ENCODE results near the gene SH3BP2.

SH3BP2 gene

GRCh38 chr4:2860391-2861348 is 67.8 kb downstream of the SH3BP2 start:
- peak in 1 of 2 donors; percentile 59 for DNase-seq

GRCh38 chr4:2861631-2862436 is 68.9 kb downstream of the SH3BP2 start:
- no peak for DNase-seq

- DNase-seq = no peak
Observed at GRCh38 chr4:2862528-2862927, 69.6 kb downstream of the SH3BP2 start.

GRCh38 chr4:2863649-2864048 is 70.8 kb downstream of the SH3BP2 start:
- no peak for DNase-seq

GRCh38 chr4:2865196-2865780 is 72.4 kb downstream of the SH3BP2 start:
- no peak for DNase-seq

- DNase-seq = no peak
Observed at GRCh38 chr4:2866160-2866861, 73.4 kb downstream of the SH3BP2 start.

- no peak for DNase-seq
Observed at GRCh38 chr4:2866891-2867290, 74.0 kb downstream of the SH3BP2 start.

GRCh38 chr4:2867758-2868491 is 75.0 kb downstream of the SH3BP2 start:
- no peak for DNase-seq

GRCh38 chr4:2868877-2869487 is 76.1 kb downstream of the SH3BP2 start:
- DNase-seq = no peak

GRCh38 chr4:2869659-2870058 is 76.8 kb downstream of the SH3BP2 start:
- DNase-seq = no peak

GRCh38 chr4:2870082-2870481 is 77.2 kb downstream of the SH3BP2 start:
- no peak for DNase-seq

GRCh38 chr4:2871466-2871865 is 78.6 kb downstream of the SH3BP2 start:
- peak in 1 of 2 donors; percentile 23 for DNase-seq

- DNase-seq = peak; percentile 41 to 46
Observed at GRCh38 chr4:2871911-2872310, 79.0 kb downstream of the SH3BP2 start.

- no peak for DNase-seq
Observed at GRCh38 chr4:2873329-2873728, 80.4 kb downstream of the SH3BP2 start.

GRCh38 chr4:2874861-2875260 is 82.0 kb downstream of the SH3BP2 start:
- no peak for DNase-seq

GRCh38 chr4:2875556-2875955 is 82.7 kb downstream of the SH3BP2 start:
- no peak for DNase-seq

GRCh38 chr4:2878346-2878745 is 85.5 kb downstream of the SH3BP2 start:
- DNase-seq = no peak

- no peak for DNase-seq
Observed at GRCh38 chr4:2879026-2879425, 86.1 kb downstream of the SH3BP2 start.

GRCh38 chr4:2881431-2881830 is 88.5 kb downstream of the SH3BP2 start:
- no peak for DNase-seq

GRCh38 chr4:2882341-2882740 is 89.5 kb downstream of the SH3BP2 start:
- no peak for DNase-seq

GRCh38 chr4:2886161-2886560 is 93.3 kb downstream of the SH3BP2 start:
- no peak for DNase-seq
